Measurements from ENCODE around the gene OBP2A.
"Not testable (repeated sequence)": the region's sequence is repeated elsewhere in the genome, so short reads cannot be mapped to it uniquely, and the experiment has no call there.

Gene OBP2A

GRCh38 chr9:135545646-135546176 lies at the start of gene OBP2A:
TSS of gene OBP2A (plus strand) at chr9:135546126. CDS start at chr9:135546181, 55 bp downstream.
- not testable (repeated sequence) for DNase-seq

- DNase-seq: no peak
These were observed 47.4 kb upstream of the OBP2A start for GRCh38 chr9:135498381-135499126.

GRCh38 chr9:135499326-135500070 lies 46.4 kb upstream of the OBP2A start:
- peak; percentile 87 for DNase-seq

- DNase-seq: no peak
These were observed 45.8 kb upstream of the OBP2A start for GRCh38 chr9:135500071-135500524.

GRCh38 chr9:135500525-135501260 lies 45.2 kb upstream of the OBP2A start, which contains the start of gene MRPS2:
TSS of gene MRPS2 (plus strand) at chr9:135500682. CDS start at chr9:135500711, 29 bp downstream.
- peak; percentile 85 for DNase-seq

GRCh38 chr9:135501261-135502167 lies 44.4 kb upstream of the OBP2A start:
- DNase-seq: peak; percentile 71

- DNase-seq: no peak
These were observed 43.6 kb upstream of the OBP2A start for GRCh38 chr9:135502168-135502872.

GRCh38 chr9:135502873-135503321 lies 43.0 kb upstream of the OBP2A start:
- no peak for DNase-seq

GRCh38 chr9:135503371-135504261 lies 42.3 kb upstream of the OBP2A start:
- DNase-seq: no peak

GRCh38 chr9:135504262-135505243 lies 41.4 kb upstream of the OBP2A start:
- peak; percentile 63 for DNase-seq

- no peak for DNase-seq
These were observed 40.3 kb upstream of the OBP2A start for GRCh38 chr9:135505406-135506187.

- no peak for DNase-seq
These were observed 39.4 kb upstream of the OBP2A start for GRCh38 chr9:135506327-135507103.

GRCh38 chr9:135507104-135508035 lies 38.6 kb upstream of the OBP2A start:
- no peak for DNase-seq

GRCh38 chr9:135508211-135508820 lies 37.6 kb upstream of the OBP2A start:
- no peak for DNase-seq

GRCh38 chr9:135509458-135509857 lies 36.5 kb upstream of the OBP2A start:
- DNase-seq: no peak

GRCh38 chr9:135512241-135512603 lies 33.7 kb upstream of the OBP2A start:
- no peak for DNase-seq
